Liver (tissue), 3 donors: ENCODE results near the gene SAA4.

Experiments
- EGR1 ChIP-seq, 2 donors: IDR thresholded peaks; 2 replicates each; pipeline ENCODE4 v1.6.1; 2016 to 2018; ENCODE audit warnings: antibody characterized with exemption in 2 of 2, low read depth in 2 of 2
- FOXA1 ChIP-seq: IDR thresholded peaks from 2 replicates; pipeline ENCODE4 v1.6.1; 2016; ENCODE audit warnings: antibody characterized with exemption
- JUND ChIP-seq, 2 donors: IDR thresholded peaks; 2 replicates each; pipeline ENCODE4 v1.6.1; 2016; ENCODE audit warnings: antibody characterized with exemption in 2 of 2
- SP1 ChIP-seq: IDR thresholded peaks from 2 replicates; pipeline ENCODE4 v1.6.1; 2018; ENCODE audit warnings: antibody characterized with exemption, mild to moderate bottlenecking
- TAF1 ChIP-seq: conservative IDR thresholded peaks from 2 replicates; pipeline ENCODE4 v1.6.1; 2016; ENCODE audit warnings: antibody characterized with exemption, mild to moderate bottlenecking
- TF ChIP-seq, protein P1 (sequence below): fragments of 150-350 bp; IDR thresholded peaks from 2 replicates; pipeline ENCODE4 v1.5.1; 2017; ENCODE audit warnings: improper control_type of control experiment, low read depth, low read length; ENCODE audit not compliant: missing input control
- TF ChIP-seq, protein P2 (sequence below): IDR thresholded peaks from 2 replicates; pipeline ENCODE4 v1.6.1; 2016; ENCODE audit warnings: antibody characterized with exemption
- TF ChIP-seq, protein P3 (sequence below): IDR thresholded peaks from 2 replicates; pipeline ENCODE4 v1.6.1; 2016; ENCODE audit warnings: antibody characterized with exemption
- TF ChIP-seq, protein P4 (sequence below): IDR thresholded peaks from 2 replicates; pipeline ENCODE4 v1.6.1; 2016; ENCODE audit warnings: antibody characterized with exemption, mild to moderate bottlenecking
- donor health status: healthy.
- donor health status: healthy.

DNA sequence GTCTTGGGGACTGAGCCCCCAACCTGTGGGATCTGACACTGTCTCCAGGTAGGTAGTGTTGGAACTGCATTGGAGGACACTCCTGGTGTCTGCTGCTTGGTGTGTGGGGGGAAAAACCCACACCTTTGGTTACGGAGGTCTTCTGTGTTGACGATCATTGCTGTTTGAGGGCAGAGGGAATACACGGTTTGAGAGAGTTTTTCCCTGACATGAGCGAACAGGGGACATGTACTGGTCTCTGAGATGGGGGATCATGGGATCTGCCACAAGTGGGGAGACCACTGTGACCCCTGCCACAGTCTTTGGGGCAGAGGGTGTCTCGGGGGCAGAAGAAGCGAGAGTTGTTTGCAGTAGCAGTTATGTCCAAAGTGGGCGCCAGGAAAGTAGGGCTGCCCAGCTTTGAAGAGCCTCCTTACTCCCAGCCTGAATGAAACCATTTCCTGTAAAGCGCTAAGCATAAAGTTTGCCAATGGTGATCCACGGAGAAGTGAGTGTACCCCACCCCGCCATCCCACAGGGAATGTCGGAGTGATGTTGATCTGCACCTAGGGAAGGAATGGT lies 17.3 kb upstream of the SAA4 start:
- TF ChIP-seq FOXA1 (no peak), JUND (IDR thresholded peaks at IDR 0.05) (no peak), EGR1 (IDR thresholded peaks at IDR 0.05; ENCODE audit: low read depth in 2 of 2) (no peak), SP1 (no peak), TAF1 (no peak)
- TF ChIP-seq, protein P1, sequence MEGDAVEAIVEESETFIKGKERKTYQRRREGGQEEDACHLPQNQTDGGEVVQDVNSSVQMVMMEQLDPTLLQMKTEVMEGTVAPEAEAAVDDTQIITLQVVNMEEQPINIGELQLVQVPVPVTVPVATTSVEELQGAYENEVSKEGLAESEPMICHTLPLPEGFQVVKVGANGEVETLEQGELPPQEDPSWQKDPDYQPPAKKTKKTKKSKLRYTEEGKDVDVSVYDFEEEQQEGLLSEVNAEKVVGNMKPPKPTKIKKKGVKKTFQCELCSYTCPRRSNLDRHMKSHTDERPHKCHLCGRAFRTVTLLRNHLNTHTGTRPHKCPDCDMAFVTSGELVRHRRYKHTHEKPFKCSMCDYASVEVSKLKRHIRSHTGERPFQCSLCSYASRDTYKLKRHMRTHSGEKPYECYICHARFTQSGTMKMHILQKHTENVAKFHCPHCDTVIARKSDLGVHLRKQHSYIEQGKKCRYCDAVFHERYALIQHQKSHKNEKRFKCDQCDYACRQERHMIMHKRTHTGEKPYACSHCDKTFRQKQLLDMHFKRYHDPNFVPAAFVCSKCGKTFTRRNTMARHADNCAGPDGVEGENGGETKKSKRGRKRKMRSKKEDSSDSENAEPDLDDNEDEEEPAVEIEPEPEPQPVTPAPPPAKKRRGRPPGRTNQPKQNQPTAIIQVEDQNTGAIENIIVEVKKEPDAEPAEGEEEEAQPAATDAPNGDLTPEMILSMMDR: no peak
- TF ChIP-seq, protein P2, sequence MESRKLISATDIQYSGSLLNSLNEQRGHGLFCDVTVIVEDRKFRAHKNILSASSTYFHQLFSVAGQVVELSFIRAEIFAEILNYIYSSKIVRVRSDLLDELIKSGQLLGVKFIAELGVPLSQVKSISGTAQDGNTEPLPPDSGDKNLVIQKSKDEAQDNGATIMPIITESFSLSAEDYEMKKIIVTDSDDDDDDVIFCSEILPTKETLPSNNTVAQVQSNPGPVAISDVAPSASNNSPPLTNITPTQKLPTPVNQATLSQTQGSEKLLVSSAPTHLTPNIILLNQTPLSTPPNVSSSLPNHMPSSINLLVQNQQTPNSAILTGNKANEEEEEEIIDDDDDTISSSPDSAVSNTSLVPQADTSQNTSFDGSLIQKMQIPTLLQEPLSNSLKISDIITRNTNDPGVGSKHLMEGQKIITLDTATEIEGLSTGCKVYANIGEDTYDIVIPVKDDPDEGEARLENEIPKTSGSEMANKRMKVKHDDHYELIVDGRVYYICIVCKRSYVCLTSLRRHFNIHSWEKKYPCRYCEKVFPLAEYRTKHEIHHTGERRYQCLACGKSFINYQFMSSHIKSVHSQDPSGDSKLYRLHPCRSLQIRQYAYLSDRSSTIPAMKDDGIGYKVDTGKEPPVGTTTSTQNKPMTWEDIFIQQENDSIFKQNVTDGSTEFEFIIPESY: no peak
- TF ChIP-seq, protein P3, sequence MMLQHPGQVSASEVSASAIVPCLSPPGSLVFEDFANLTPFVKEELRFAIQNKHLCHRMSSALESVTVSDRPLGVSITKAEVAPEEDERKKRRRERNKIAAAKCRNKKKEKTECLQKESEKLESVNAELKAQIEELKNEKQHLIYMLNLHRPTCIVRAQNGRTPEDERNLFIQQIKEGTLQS: no peak
- TF ChIP-seq, protein P4, sequence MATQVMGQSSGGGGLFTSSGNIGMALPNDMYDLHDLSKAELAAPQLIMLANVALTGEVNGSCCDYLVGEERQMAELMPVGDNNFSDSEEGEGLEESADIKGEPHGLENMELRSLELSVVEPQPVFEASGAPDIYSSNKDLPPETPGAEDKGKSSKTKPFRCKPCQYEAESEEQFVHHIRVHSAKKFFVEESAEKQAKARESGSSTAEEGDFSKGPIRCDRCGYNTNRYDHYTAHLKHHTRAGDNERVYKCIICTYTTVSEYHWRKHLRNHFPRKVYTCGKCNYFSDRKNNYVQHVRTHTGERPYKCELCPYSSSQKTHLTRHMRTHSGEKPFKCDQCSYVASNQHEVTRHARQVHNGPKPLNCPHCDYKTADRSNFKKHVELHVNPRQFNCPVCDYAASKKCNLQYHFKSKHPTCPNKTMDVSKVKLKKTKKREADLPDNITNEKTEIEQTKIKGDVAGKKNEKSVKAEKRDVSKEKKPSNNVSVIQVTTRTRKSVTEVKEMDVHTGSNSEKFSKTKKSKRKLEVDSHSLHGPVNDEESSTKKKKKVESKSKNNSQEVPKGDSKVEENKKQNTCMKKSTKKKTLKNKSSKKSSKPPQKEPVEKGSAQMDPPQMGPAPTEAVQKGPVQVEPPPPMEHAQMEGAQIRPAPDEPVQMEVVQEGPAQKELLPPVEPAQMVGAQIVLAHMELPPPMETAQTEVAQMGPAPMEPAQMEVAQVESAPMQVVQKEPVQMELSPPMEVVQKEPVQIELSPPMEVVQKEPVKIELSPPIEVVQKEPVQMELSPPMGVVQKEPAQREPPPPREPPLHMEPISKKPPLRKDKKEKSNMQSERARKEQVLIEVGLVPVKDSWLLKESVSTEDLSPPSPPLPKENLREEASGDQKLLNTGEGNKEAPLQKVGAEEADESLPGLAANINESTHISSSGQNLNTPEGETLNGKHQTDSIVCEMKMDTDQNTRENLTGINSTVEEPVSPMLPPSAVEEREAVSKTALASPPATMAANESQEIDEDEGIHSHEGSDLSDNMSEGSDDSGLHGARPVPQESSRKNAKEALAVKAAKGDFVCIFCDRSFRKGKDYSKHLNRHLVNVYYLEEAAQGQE: no peak
